CD4-positive, alpha-beta T cell (primary cell): ENCODE data around the gene RBM33. TPM values are rescaled to one million over a fixed set of nuclear protein-coding genes. Genes with fewer than 3 reads are reported as not detected.

Experiments
- ATAC-seq: fragments of 200-7000 bp; cut with Tn5 transposase; one replicate; pipeline ENCODE4 v1.10.0; 2022; ENCODE audit warnings: mild to moderate bottlenecking; ENCODE audit not compliant: poor library complexity
- CTCF ChIA-PET: fragments of 350-600 bp; sonication (Branson Sonifier 250); formaldehyde crosslinking; loops from one replicate; lab custom pipeline; 2021; ENCODE audit warnings: antibody characterized with exemption, inconsistent platforms; lab: Charles Lee
- POLR2A ChIA-PET: fragments of 350-600 bp; sonication (Branson Sonifier 250); formaldehyde crosslinking; loops from one replicate; lab custom pipeline; 2021; ENCODE audit warnings: antibody characterized with exemption, inconsistent platforms; lab: Charles Lee
- DNase-seq, 14 experiments: peaks; one replicate each; pipeline ENCODE4 v3.0.0-alpha.2; 2013 to 2020; ENCODE audit warnings: mixed read lengths in 2 of 14
- H3K27ac ChIP-seq, 2 donors: one replicate each; pipeline versions ENCODE4 v1.5.1 to v1.7.0; 2013; ENCODE audit warnings: low read length in 2 of 2, low read depth in 1 of 2, mild to moderate bottlenecking in 1 of 2
- H3K27me3 ChIP-seq, 2 experiments: 1 replicate in 1 of 2; 2 replicates in 1 of 2; pipeline versions ENCODE4 v1.6.1 to v1.7.0; 2013; ENCODE audit warnings: low read length in 2 of 2, control low read depth in 1 of 2, mild to moderate bottlenecking in 1 of 2, moderate library complexity in 1 of 2; ENCODE audit not compliant: insufficient read depth in 2 of 2, control insufficient read depth in 1 of 2
- H3K36me3 ChIP-seq: one replicate; pipeline ENCODE4 v1.6.1; 2013; ENCODE audit warnings: low read length, control low read depth; ENCODE audit not compliant: insufficient read depth
- H3K4me1 ChIP-seq: one replicate; pipeline ENCODE4 v1.6.1; 2013; ENCODE audit warnings: low read length, control low read depth; ENCODE audit not compliant: insufficient read depth
- H3K4me3 ChIP-seq: one replicate; pipeline ENCODE4 v1.5.1; 2013; ENCODE audit warnings: mild to moderate bottlenecking, low read length, moderate library complexity
- H3K9me3 ChIP-seq, 2 experiments: 1 replicate in 1 of 2; 2 replicates in 1 of 2; pipeline versions ENCODE4 v1.6.1 to v1.7.0; 2013; ENCODE audit warnings: low read length in 2 of 2, mild to moderate bottlenecking in 2 of 2, control low read depth in 1 of 2, moderate library complexity in 1 of 2; ENCODE audit not compliant: control insufficient read depth in 1 of 2, insufficient read depth in 1 of 2
- H3K27ac Mint-ChIP-seq: one replicate; pipeline ENCODE4 v1.8.0; 2020; ENCODE audit warnings: mixed read lengths
- H3K27me3 Mint-ChIP-seq: one replicate; pipeline ENCODE4 v1.8.0; 2021; ENCODE audit warnings: mixed read lengths
- H3K36me3 Mint-ChIP-seq: one replicate; pipeline ENCODE4 v1.8.0; 2021; ENCODE audit warnings: low read depth, mixed read lengths
- H3K4me1 Mint-ChIP-seq: one replicate; pipeline ENCODE4 v1.8.0; 2021; ENCODE audit warnings: low read depth, mixed read lengths
- H3K4me3 Mint-ChIP-seq: one replicate; pipeline ENCODE4 v1.8.0; 2020; ENCODE audit warnings: mild to moderate bottlenecking, mixed read lengths
- H3K9me3 Mint-ChIP-seq: one replicate; pipeline ENCODE4 v1.8.0; 2020; ENCODE audit warnings: mixed read lengths
- intact Hi-C, 2 experiments: fragments of 100-400 bp; cut with DNase I in 1 of 2; cut with micrococcal nuclease in 1 of 2; formaldehyde crosslinking; loops; one replicate each; pipeline versions ENCODE4 v1.15.1 to v1.9.0; 2023 to 2025; cut with DNase I, micrococcal nuclease
- total RNA-seq, 174 experiments: library from RNA in 2 of 174; stranded (reverse) in 2 of 174; gene quantifications; one replicate each; pipeline ENCODE4 v1.2.3 and lab custom pipeline; 2021 to 2026
- TF ChIP-seq, protein P1 (sequence below): fragments of 200-600 bp; IDR thresholded peaks from one replicate; pipeline ENCODE4 v1.8.0; 2022; ENCODE audit warnings: antibody characterized with exemption, mild to moderate bottlenecking

Gene RBM33
- total RNA-seq, 2 experiments from 2014 or later = 178 to 184 TPM

DNA sequence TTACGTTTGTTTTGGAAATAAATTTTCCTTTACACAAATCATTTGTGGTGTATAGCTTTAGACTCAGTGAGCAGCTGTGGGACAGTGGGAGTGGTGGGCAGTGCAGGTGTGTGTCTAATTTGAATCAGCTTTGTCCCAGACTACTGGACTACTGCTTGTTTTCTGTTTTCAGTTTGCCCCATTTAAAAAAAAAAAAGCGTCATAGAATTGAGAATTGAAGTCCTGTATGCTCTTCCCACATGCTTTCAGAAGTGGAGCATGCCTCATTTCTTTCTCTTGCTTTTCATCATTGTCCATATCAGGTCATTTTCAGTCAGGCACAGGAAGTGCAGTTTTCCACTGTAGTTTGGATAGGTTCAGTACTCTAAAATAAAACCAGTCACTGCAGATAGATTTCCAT, 101.7 kb downstream of the RBM33 start:
- no peak for ATAC-seq
- intact Hi-C loops = no loop called here
- Histone ChIP-seq H3K27me3 (no peaks in the 10 kb centered on the region), H3K9me3 (no peaks in the 10 kb centered on the region), H3K27ac (no peak overlapping the region), H3K4me3 (no peak overlapping the region), H3K36me3 (peaks cover 74% of the 10 kb centered on the region), H3K4me1 (peaks cover 2% of the 10 kb centered on the region)
- ChIA-PET POLR2A (no interaction called here), CTCF (no interaction called here)
- H3K27me3 Mint-ChIP-seq = no peaks in the 10 kb centered on the region
- H3K4me1 Mint-ChIP-seq = peaks cover 57% of the 10 kb centered on the region
- no peak for DNase-seq
- no peak overlapping the region for H3K4me3 Mint-ChIP-seq
- H3K36me3 Mint-ChIP-seq = peaks cover 84% of the 10 kb centered on the region
- H3K9me3 Mint-ChIP-seq = no peaks in the 10 kb centered on the region
- TF ChIP-seq, protein P1, sequence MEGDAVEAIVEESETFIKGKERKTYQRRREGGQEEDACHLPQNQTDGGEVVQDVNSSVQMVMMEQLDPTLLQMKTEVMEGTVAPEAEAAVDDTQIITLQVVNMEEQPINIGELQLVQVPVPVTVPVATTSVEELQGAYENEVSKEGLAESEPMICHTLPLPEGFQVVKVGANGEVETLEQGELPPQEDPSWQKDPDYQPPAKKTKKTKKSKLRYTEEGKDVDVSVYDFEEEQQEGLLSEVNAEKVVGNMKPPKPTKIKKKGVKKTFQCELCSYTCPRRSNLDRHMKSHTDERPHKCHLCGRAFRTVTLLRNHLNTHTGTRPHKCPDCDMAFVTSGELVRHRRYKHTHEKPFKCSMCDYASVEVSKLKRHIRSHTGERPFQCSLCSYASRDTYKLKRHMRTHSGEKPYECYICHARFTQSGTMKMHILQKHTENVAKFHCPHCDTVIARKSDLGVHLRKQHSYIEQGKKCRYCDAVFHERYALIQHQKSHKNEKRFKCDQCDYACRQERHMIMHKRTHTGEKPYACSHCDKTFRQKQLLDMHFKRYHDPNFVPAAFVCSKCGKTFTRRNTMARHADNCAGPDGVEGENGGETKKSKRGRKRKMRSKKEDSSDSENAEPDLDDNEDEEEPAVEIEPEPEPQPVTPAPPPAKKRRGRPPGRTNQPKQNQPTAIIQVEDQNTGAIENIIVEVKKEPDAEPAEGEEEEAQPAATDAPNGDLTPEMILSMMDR = no peak
- no peak overlapping the region for H3K27ac Mint-ChIP-seq

DNA sequence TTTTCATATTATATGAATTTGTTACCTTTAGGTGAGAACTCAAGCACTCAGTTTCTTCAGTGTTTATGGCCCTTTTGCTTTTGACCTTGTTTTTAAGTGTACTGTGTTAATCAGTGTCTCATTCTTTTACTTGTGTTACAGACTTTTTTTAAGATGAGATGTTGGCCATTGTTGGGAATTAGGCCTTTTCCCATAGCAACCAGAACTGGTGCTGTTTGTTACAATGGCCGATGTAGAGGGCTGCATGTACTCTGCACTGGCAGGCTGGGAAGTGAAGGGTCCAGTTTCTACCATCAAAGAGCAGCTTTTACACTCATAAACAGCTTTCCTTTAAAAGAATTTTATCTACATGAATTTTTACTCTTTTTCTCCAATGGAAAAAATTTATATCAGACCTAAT, 102.7 kb downstream of the RBM33 start:
- CTCF ChIA-PET = no interaction called here
- intact Hi-C loops = no loop called here
- Mint-ChIP-seq H3K9me3 (no peaks in the 10 kb centered on the region), H3K4me3 (no peak overlapping the region), H3K27me3 (no peaks in the 10 kb centered on the region), H3K4me1 (peaks cover 60% of the 10 kb centered on the region), H3K27ac (no peak overlapping the region), H3K36me3 (peaks cover 84% of the 10 kb centered on the region)
- TF ChIP-seq, protein P1 = no peak
- H3K4me3 ChIP-seq = no peak overlapping the region
- POLR2A ChIA-PET = no interaction called here
- H3K36me3 ChIP-seq = peaks cover 68% of the 10 kb centered on the region
- no peaks in the 10 kb centered on the region for H3K9me3 ChIP-seq
- H3K4me1 ChIP-seq = peaks cover 9% of the 10 kb centered on the region
- no peak for DNase-seq
- no peak overlapping the region for H3K27ac ChIP-seq
- H3K27me3 ChIP-seq = no peaks in the 10 kb centered on the region
- no peak for ATAC-seq

DNA sequence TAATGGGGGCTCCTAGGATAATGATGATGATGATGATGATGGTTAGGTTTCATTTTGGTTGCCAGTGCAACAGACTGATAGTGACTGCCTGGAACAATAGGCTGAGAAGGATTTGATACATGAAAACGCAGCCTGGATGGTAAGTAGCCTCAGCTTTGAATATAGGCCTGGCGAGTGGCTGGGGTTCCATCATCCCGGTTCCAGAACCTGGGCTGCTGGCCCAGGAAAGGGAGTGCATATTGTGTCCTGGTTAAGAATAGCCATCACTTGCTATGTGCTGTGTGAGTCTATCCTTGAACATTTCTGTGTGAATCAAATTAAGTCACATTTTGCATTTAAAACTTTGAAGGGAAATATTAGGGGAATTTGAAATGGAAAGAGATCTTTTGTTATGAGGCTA, 105.1 kb downstream of the RBM33 start:
- H3K36me3 Mint-ChIP-seq = peaks cover 81% of the 10 kb centered on the region
- H3K4me3 ChIP-seq = no peak overlapping the region
- ChIA-PET CTCF (no interaction called here), POLR2A (no interaction called here)
- peaks cover 20% of the 10 kb centered on the region for H3K4me1 ChIP-seq
- H3K27me3 ChIP-seq = no peaks in the 10 kb centered on the region
- DNase-seq = no peak
- peaks cover 47% of the 10 kb centered on the region for H3K36me3 ChIP-seq
- intact Hi-C loops = no loop called here
- no peak overlapping the region for H3K4me3 Mint-ChIP-seq
- H3K27ac Mint-ChIP-seq = no peak overlapping the region
- peaks cover 84% of the 10 kb centered on the region for H3K4me1 Mint-ChIP-seq
- no peaks in the 10 kb centered on the region for H3K27me3 Mint-ChIP-seq
- H3K27ac ChIP-seq = no peak overlapping the region
- H3K9me3 Mint-ChIP-seq = no peaks in the 10 kb centered on the region
- H3K9me3 ChIP-seq = no peaks in the 10 kb centered on the region
- TF ChIP-seq, protein P1 = no peak
- ATAC-seq = no peak
